HG03575 (cell line): Measurements from ENCODE around the gene DPP10.
"Not testable (repeated sequence)": the region's sequence is repeated elsewhere in the genome, so short reads cannot be mapped to it uniquely, and the experiment has no call there.

Experiments used
- ATAC-seq: cut with Tn5 transposase; IDR thresholded peaks from one replicate; pipeline ENCODE4 v1.9.1; 2021; ENCODE audit not compliant: unreplicated experiment, insufficient number of reproducible peaks, low FRiP score; ENCODE audit errors: extremely low read depth

DPP10 gene

DNA sequence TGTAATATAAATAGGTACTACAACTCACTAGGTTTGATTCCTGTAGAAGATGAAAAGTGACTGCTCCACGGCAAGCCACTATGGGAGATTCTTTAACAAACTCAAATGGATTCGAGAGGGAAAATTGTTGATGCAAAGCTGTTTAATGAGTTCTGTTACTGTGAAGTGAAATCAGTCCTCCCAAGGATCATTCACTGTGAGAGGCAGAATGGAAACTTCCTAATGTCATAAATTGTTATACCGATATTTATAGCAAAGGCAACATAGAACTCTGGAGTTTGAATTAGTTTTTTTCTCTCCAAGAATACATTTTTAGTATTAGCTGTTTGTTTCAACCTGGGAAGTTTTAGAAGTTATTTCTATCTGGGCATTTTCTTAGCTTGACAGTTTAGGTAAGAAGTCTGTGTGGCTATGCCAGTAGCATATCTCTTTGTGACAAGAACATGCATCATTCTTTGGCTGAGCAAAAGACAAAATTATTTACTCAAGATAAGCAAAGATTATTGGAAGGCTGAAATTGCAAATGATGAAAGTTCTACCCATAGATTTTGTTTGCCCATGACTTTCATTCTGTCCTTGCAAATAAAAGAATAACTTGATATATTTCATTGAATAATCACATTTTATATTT is 979.7 kb downstream of the DPP10 start:
- ATAC-seq: no peak

DNA sequence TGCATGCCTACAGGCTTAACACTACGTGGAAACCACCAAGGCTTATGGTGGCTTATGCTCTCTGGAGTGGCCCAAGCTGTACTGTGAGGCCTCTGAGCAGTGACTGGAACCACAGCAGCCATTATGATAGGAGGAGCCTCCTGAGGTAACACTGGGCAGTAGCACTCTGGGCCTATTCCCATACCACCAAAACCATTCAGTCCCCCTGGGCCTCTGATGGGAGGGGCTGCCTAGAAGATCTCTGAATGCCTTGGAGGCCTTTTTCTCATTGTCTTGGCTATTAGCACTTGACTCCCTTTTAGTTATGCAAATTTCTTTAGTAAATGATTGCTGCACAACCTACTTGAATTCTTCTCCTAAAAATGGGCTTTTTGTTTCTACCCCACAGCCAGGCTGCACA is 985.0 kb downstream of the DPP10 start:
- no peak for ATAC-seq

DNA sequence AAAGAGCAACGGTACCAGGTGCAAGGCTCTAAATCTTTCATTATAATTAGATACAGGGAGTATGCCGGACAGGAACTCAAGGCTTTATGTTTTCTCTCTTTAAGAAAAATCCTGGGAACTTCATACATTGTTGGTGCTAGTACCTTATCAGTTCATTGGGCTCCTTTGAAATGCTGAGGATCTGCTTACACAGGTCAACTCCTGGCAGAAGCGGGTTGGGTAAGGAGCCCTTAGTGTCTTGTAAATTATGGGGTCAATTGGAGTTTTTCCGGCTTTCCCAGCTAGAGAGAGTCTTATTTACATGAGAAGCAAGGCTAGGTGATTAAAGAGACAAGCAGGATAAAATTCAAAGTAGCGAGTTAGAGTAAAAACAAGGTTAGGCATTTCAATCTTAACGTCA is 998.3 kb downstream of the DPP10 start:
- not testable (repeated sequence) for ATAC-seq

DNA sequence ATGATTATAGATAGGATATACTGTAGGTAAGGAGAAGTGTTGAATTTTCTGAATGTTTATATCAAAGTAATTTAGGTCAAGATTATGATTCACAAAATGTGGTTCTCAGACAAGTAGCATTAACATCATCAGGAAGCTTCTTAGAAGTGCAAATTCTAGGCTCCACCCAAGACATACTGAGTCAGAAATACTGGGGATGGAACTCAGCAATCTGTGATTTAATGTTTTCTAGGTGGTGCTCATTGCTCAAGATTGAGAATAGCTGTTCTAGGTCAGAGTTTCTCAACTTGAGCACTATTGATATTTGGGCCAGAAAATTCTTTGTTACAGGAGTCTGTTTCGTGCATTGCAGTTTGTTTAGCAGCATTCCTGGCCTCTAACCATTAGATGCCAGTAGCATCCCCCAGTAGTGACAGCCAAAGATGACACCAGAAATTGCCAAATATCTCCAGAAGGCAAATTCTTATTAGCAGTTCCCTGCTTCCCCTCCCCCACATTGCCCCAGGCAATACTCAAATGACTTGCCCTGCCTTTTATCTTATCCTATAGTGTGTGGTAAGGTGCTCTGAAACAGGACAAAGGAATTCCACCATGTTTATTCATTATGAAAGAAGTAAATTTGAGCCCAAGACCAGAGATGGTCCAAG is 1001.2 kb downstream of the DPP10 start:
- no peak for ATAC-seq

DNA sequence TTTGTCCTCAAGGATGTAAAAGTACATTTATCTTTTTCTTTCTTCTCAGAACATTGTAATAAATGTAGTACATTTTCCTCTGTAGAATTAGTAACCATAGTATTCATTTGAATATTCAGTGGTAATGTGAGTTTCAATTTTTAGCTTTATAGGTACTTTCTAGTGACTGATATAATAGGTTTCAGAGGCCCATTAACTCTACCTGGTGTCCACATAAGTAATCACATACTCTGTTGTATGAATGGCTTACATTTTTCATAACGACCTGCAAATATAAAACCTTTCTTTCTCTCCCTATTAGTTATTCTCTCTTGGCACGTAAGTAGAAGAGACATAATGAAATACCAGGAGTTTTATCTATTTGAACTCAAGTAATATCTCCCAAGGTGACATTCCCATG is 1017.6 kb downstream of the DPP10 start:
- ATAC-seq: no peak

DNA sequence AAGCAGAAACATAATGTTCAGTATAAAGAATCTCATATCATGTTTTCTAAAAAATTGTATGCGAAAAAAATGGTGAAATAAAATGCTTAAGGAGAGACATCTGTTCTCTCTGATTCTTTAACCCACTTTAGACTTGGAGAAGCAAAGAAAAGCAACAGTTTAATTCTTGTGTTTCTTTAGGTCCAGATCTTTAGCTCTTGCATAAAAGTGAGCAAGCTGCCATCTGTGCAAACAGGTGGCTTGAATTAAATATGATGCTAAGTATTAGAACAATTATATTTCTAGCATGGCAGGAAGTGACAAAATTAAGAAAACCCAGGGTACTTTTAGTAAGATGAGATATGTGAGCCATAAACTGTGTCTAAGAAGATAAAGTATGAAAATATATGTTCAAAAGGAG is 1038.3 kb downstream of the DPP10 start:
- ATAC-seq: no peak

DNA sequence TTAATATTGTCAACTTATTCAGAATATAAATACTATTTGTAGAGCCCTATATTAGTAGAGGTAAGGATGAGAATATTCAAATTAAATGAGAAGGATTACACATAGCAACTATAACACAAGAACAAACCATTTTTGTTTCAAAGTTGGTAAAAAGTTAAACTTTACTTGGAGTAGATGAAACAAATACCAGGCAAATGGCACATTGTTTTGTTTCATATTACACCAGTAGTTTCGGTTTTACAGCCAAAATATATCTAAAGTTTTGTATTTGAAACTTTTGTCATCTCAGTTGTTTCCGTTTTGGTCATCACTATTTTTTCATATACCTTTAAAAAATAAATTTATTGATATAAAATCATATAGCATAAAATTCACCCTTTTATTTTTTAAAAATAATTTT is 1039.4 kb downstream of the DPP10 start:
- ATAC-seq: no peak

DNA sequence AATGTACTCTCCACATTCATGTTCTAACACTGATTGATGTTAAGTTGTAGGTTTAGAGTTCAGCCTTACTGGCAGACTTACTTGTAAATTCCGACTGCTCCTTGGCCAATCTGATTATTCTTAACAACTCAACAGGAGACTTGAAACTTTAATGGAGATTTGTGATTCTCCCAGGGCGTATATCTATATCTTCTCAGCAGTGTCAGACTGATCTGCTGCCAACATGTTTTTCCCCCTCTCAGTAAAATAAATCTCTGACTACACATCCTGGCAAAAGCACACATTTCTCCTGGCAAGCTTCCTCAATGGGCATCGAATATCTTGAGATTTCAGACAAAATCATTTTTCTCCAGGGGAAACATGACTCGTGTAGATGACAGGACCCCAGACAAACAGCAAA is 1041.2 kb downstream of the DPP10 start:
- ATAC-seq: no peak

DNA sequence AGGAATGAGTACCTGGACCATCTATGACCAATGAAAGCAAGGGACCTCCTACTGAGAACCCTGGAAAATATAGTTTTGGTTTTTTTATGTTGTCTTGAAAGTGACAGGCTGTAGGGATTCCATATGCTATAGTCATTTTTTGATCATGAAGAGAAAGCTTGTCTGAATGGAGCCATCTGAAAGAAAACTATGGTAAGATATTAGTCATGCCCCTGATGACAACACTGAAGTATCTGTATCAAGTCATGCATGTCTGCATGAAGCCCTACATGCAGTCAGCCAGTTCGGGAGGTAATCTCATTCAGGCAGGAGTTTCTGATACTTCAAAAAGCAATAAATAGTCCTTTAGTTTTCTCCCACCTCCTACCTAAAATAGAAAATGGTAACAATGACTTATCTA is 1042.0 kb downstream of the DPP10 start:
- no peak for ATAC-seq

DNA sequence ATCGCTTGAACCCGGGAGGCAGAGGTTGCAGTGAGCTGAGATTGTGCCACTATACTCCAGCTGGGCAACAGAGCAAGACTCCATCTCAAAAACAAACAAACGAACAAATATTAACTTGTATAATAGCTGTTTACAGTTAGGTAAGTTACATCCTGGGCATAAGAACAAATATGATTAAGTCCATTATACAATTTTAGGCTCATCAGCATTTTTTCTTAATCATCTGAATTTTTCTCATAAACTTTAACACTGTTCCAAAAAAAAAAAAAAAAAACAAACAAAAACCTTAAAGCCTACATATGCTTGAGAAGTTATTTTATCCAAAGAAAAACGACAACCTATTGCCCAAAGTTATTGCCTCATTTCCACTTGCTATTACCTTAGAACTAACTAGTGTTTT is 1042.5 kb downstream of the DPP10 start:
- ATAC-seq: no peak

DNA sequence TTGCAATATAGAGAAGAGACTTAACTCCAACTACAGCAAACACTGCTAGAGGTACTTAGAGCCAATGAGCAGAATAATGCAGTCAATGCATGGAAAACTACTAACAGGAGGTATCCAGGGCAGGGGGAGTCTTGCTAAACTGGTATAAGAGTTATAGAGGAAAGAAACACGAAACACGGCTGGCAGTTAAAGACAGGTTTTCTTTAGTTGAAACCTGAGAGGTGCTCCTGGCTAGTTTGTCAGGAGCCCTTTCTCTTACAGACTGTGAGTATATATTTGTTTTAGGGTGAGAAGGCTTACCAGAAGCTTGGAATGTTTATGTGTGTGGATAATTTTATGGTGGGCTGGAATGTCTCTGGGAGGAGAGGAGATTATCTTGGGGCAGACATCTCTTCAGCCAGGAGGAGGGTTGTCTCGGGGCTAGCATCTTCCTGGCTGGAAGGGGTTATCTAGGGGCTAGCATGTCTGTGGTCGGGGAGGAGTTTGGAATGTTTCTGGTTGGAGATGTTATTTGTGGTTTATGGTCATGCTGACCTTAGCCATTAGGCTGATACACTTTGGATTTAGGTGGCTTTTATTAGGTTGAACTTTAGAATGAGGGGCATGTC is 1048.8 kb downstream of the DPP10 start:
- ATAC-seq: no peak

DNA sequence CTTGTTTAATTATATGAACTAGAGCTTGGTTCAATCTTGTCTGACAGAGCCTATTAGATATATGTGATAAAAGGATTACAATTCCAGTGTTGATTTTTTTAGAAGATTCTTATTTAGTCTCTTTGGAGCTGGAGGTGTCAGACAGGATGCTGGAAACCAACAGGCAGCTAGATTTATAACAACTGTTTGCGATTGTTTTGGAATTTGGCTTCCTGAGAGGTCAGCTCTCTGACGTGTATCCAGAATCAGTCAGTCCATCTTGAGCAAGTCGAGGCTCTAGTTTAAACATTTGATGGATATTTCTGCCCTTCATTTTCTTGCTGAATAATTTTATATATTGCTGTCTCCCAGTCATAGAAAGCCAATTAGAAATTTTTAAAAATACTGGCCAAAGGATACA is 1062.9 kb downstream of the DPP10 start:
- ATAC-seq: no peak

DNA sequence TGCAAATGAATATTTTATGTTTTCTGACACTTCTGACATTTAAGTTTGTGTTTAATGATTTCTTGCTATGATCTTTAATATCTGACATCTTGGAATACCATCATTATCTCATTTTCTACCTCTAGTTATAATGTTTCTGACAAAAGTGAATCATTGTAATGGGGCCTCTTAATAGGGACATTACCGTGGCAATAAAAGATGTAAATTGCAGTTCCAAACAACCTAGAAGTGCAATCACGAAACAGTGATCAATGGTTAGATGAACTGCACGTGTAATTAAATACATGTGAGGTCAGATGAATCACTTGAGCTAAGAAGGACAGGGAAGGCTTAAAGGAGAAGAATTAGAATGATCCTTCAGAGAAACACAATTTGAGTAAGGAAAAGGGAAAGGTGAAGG is 1078.3 kb downstream of the DPP10 start:
- no peak for ATAC-seq

DNA sequence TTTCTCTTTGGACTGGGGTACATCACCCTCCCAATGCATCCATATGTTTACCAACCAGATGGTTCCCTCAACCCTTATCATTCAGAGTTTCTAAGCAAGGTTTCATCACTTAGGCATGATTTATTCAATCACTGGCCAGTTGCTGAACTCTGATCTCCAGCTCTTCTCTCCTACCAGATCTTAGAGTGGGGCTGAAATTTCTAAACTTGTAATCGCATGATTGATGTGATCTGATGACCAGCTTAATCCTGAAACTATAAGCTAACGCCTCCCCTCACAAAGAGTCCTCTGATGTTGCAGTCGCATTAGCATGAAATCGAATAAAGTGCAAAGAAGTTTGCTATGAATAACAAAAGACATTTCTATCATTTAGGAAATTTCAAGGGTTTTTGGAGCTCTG is 1082.0 kb downstream of the DPP10 start:
- no peak for ATAC-seq

DNA sequence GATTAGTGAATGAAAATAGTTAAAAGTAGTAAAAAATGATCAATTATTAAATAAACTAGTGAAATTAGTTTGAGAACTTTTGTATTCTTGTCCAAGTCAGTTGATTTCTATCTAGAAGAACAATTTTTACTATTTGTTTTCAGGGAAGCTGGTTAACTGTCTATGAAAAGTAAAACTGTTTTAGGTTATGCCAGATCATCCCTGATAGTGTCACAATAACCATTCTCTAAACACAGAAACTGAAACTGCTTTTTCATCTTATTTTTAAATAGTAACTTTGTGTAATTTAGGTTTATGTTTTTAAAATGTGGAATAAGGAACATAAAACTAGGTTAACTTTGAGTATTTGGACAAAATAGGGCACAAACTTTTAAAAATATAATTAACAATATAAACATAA is 1087.2 kb downstream of the DPP10 start:
- no peak for ATAC-seq

DNA sequence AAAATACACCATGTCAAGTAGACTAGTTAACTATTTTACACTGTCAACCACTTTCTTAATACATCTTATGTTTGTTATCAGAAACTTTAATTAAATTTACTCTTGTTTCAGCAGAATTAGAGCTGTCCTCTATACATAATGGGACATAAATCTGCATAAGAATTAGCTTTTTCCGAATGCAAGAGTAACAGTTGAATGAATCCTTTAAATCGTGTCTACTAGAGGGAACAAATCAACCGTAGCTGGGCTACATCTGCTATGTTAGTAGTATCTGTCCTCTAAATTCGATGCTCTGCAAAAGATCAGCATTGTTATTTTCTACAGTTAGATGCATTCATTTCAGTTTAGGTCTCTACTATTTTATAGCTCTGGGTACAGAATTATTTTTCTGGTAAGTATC is 1090.6 kb downstream of the DPP10 start:
- no peak for ATAC-seq

DNA sequence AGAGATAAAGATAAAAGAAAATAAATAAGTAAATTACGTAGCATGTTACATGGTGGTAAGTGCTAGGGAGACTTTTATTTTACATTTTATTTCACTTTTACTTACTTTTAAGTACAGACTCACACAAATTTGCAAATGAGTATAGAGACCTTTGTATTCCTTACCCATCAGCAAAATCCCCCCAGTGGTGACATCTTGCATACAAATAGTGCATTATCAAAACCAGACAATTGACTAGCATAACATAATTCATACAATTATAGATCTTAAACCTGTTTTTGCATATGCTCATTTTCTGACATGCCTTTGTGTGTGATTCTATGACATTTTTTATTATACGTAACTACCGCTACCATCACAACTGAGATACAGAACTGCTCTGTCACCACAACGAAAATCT is 1099.4 kb downstream of the DPP10 start:
- ATAC-seq: no peak

DNA sequence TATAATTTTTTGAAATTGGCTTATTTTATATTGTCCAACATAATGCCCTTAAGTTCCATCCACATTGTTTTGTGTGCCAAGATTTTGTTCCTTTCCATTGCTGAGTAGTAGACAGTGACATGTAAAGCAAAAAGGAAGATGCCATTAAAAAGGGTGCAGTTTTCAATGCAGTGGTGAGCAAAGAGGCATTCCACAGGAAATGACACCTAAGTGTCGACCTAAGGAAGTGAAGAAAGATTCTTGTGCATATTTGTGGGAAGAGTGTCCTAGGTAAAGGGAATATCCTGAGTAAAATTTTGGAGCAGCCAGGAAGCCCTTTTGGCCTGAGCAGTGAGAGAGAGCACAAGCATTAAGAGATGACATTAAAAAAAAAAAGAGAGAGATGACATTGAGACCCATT is 1099.9 kb downstream of the DPP10 start:
- ATAC-seq: no peak

DNA sequence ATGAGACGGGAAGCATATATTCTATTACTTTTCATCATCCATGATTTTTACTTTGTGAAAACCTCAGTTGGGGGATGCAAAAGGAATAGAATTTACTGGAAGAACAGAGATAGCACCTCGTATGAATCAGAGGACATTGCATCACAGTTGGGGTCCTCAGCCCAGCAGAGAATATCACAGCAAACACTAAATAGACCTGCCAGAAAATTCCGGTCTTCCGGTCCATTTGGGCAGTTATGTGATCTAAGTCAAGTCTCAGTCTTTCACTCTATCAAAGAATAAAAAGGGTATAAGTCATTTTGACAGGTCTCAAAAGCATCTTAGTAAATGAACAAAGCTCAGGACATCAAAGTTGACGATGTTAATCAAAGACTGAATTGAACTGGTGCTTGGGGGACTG is 1100.6 kb downstream of the DPP10 start:
- no peak for ATAC-seq

DNA sequence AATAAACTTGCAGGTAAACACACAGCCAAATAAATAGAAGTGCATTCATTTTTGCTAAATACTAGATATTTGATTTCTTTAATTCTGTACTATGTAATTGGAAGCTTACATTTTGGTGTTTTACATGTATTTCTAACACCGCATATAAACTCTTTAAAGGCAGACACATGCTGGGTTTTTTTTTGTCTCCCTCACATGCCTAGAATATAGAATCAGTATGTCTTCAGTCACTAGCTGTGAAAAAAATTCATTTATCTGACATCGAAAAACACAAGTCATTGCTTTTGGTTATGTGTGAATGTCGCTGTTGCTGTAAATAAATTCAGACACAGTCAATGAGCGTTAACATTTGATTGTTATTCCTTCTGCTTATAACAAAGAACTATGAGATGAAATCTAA is 1101.0 kb downstream of the DPP10 start:
- no peak for ATAC-seq
